Panc1 (cell line): Measurements from ENCODE around the gene CLEC14A.

Experiments used
- CTCF ChIP-seq: fragments of 450-650 bp; IDR thresholded peaks from 2 replicates; pipeline ENCODE4 v1.5.1; 2017; ENCODE audit warnings: mild to moderate bottlenecking
- POLR2AphosphoS5 ChIP-seq: IDR thresholded peaks from 2 replicates; pipeline ENCODE4 v1.6.1; 2012; ENCODE audit warnings: mild to moderate bottlenecking, low read depth, low read length, moderate library complexity
- SIN3A ChIP-seq: IDR thresholded peaks from 2 replicates; pipeline ENCODE4 v1.6.1; 2012; ENCODE audit warnings: low read depth, mild to moderate bottlenecking, low read length, moderate library complexity, borderline replicate concordance; ENCODE audit not compliant: insufficient read depth
- TCF7L2 ChIP-seq: IDR thresholded peaks from 2 replicates; pipeline ENCODE4 v1.6.1; 2011; ENCODE audit warnings: mild to moderate bottlenecking, low read depth, low read length, inconsistent platforms

- TF ChIP-seq SIN3A (no peak), CTCF (no peak), POLR2AphosphoS5 (no peak), TCF7L2 (no peak)
These were observed 1.1 kb downstream of the CLEC14A start for GRCh38 chr14:38254571-38255407.
